Memory B cell (primary cell): ENCODE data around the gene UTRN.

Source experiments
- ATAC-seq: fragments of 150-1000 bp; cut with Tn5 transposase; 2 replicates; pipeline ENCODE4 v1.10.0; 2021; ENCODE audit warnings: low read depth, mild to moderate bottlenecking, moderate library complexity
- DNase-seq, 2 donors: peaks; one replicate each; pipeline ENCODE4 v3.0.0; 2022; ENCODE audit warnings: low spot score in 2 of 2
- H3K27ac Mint-ChIP-seq: one replicate; pipeline ENCODE4 v1.8.0; 2022; ENCODE audit warnings: mild to moderate bottlenecking, moderate library complexity, mixed read lengths
- H3K27me3 Mint-ChIP-seq: one replicate; pipeline ENCODE4 v1.8.0; 2022; ENCODE audit warnings: mixed read lengths
- H3K36me3 Mint-ChIP-seq: one replicate; pipeline ENCODE4 v1.8.0; 2022; ENCODE audit warnings: mild to moderate bottlenecking, mixed read lengths
- H3K4me1 Mint-ChIP-seq: one replicate; pipeline ENCODE4 v1.8.0; 2022; ENCODE audit warnings: mixed read lengths
- H3K4me3 Mint-ChIP-seq: one replicate; pipeline ENCODE4 v1.8.0; 2022; ENCODE audit warnings: mild to moderate bottlenecking, moderate library complexity, mixed read lengths
- H3K9me3 Mint-ChIP-seq: one replicate; pipeline ENCODE4 v1.8.0; 2022; ENCODE audit warnings: mixed read lengths

The UTRN gene

GRCh38 chr6:144266091-144266649 is 19.0 kb upstream of the UTRN start:
- no peak for ATAC-seq
- H3K27ac Mint-ChIP-seq, result no peak overlapping the region

GRCh38 chr6:144268794-144269349 is 16.3 kb upstream of the UTRN start:
- no peak overlapping the region for H3K27ac Mint-ChIP-seq
- DNase-seq (no peak), ATAC-seq (no peak)
- H3K4me3 Mint-ChIP-seq, result no peak overlapping the region
- no peaks in the 10 kb centered on the region for H3K36me3 Mint-ChIP-seq
- no peaks in the 10 kb centered on the region for H3K27me3 Mint-ChIP-seq
- H3K9me3 Mint-ChIP-seq, result no peaks in the 10 kb centered on the region
- peaks cover 5% of the 10 kb centered on the region for H3K4me1 Mint-ChIP-seq

More at GRCh38 chr6:144266091-144266649, 19.0 kb upstream of the UTRN start:
- peaks cover 7% of the 10 kb centered on the region for H3K4me1 Mint-ChIP-seq
- no peak overlapping the region for H3K4me3 Mint-ChIP-seq
- H3K36me3 Mint-ChIP-seq, result no peaks in the 10 kb centered on the region
- H3K9me3 Mint-ChIP-seq, result peaks cover 2% of the 10 kb centered on the region
- H3K27me3 Mint-ChIP-seq, result no peaks in the 10 kb centered on the region
- no peak for DNase-seq

- Mint-ChIP-seq H3K36me3 (peaks cover 2% of the 10 kb centered on the region), H3K27ac (no peak overlapping the region), H3K4me3 (no peak overlapping the region), H3K9me3 (no peaks in the 10 kb centered on the region), H3K4me1 (peaks cover 3% of the 10 kb centered on the region), H3K27me3 (peaks cover 5% of the 10 kb centered on the region)
- DNase-seq (no peak), ATAC-seq (no peak)
Observed at GRCh38 chr6:144277174-144277573, 8.0 kb upstream of the UTRN start.

- peaks cover 2% of the 10 kb centered on the region for H3K36me3 Mint-ChIP-seq
- ATAC-seq, result no peak
- DNase-seq, result no peak
- peaks cover 7% of the 10 kb centered on the region for H3K27me3 Mint-ChIP-seq
- H3K27ac Mint-ChIP-seq, result no peak overlapping the region
- no peak overlapping the region for H3K4me3 Mint-ChIP-seq
- H3K9me3 Mint-ChIP-seq, result no peaks in the 10 kb centered on the region
- H3K4me1 Mint-ChIP-seq, result peaks cover 3% of the 10 kb centered on the region
Observed at GRCh38 chr6:144277605-144278227, 7.4 kb upstream of the UTRN start.

GRCh38 chr6:144278659-144279314 is 6.3 kb upstream of the UTRN start:
- no peak overlapping the region for H3K27ac Mint-ChIP-seq
- peaks cover 6% of the 10 kb centered on the region for H3K4me1 Mint-ChIP-seq
- H3K9me3 Mint-ChIP-seq, result no peaks in the 10 kb centered on the region
- DNase-seq, result no peak
- H3K36me3 Mint-ChIP-seq, result peaks cover 2% of the 10 kb centered on the region
- peaks cover 9% of the 10 kb centered on the region for H3K27me3 Mint-ChIP-seq
- no peak overlapping the region for H3K4me3 Mint-ChIP-seq
- ATAC-seq, result no peak

GRCh38 chr6:144279484-144280150 is 5.5 kb upstream of the UTRN start:
- H3K36me3 Mint-ChIP-seq, result peaks cover 2% of the 10 kb centered on the region
- H3K4me1 Mint-ChIP-seq, result peaks cover 13% of the 10 kb centered on the region
- H3K9me3 Mint-ChIP-seq, result no peaks in the 10 kb centered on the region
- ATAC-seq (no peak), DNase-seq (no peak)
- H3K27ac Mint-ChIP-seq, result no peak overlapping the region
- H3K4me3 Mint-ChIP-seq, result no peak overlapping the region
- H3K27me3 Mint-ChIP-seq, result peaks cover 12% of the 10 kb centered on the region

- Mint-ChIP-seq H3K4me3 (peak overlapping the region; percentile 95), H3K27ac (peak overlapping the region; percentile 5), H3K27me3 (peaks cover 11% of the 10 kb centered on the region), H3K9me3 (no peaks in the 10 kb centered on the region), H3K4me1 (peaks cover 13% of the 10 kb centered on the region), H3K36me3 (peaks cover 2% of the 10 kb centered on the region)
- no peak for DNase-seq
- peak; percentile 15 for ATAC-seq
Observed at GRCh38 chr6:144283646-144284477, 1.3 kb upstream of the UTRN start.

- no peak for ATAC-seq
- Mint-ChIP-seq H3K27ac (peak overlapping the region; percentile 5), H3K4me1 (peaks cover 13% of the 10 kb centered on the region), H3K27me3 (peaks cover 13% of the 10 kb centered on the region), H3K4me3 (peak overlapping the region; percentile 95), H3K36me3 (peaks cover 2% of the 10 kb centered on the region), H3K9me3 (no peaks in the 10 kb centered on the region)
- DNase-seq, result no peak
Observed at GRCh38 chr6:144284478-144284782, 705 bp upstream of the UTRN start.

- peak; percentile 26 for ATAC-seq
- peaks cover 13% of the 10 kb centered on the region for H3K4me1 Mint-ChIP-seq
- H3K27ac Mint-ChIP-seq, result no peak overlapping the region
- H3K27me3 Mint-ChIP-seq, result peaks cover 13% of the 10 kb centered on the region
- H3K4me3 Mint-ChIP-seq, result peak overlapping the region; percentile 95
- H3K36me3 Mint-ChIP-seq, result peaks cover 2% of the 10 kb centered on the region
- DNase-seq, result peak in 1 of 2 donors; percentile 17
- H3K9me3 Mint-ChIP-seq, result no peaks in the 10 kb centered on the region
Observed at GRCh38 chr6:144285548-144285797, 338 bp downstream of the UTRN start.

GRCh38 chr6:144285798-144286502 is 815 bp downstream of the UTRN start:
- DNase-seq (peak in 1 of 2 donors; percentile 41), ATAC-seq (peak; percentile 33)
- Mint-ChIP-seq H3K27ac (no peak overlapping the region), H3K36me3 (peaks cover 2% of the 10 kb centered on the region), H3K4me1 (peaks cover 11% of the 10 kb centered on the region), H3K9me3 (no peaks in the 10 kb centered on the region), H3K4me3 (peak overlapping the region; percentile 95), H3K27me3 (peaks cover 12% of the 10 kb centered on the region)

GRCh38 chr6:144286503-144287393 is 1.6 kb downstream of the UTRN start:
- Mint-ChIP-seq H3K4me3 (peak overlapping the region; percentile 95), H3K27me3 (peaks cover 11% of the 10 kb centered on the region), H3K36me3 (no peaks in the 10 kb centered on the region), H3K9me3 (no peaks in the 10 kb centered on the region), H3K4me1 (peaks cover 9% of the 10 kb centered on the region), H3K27ac (no peak overlapping the region)
- ATAC-seq (no peak), DNase-seq (no peak)

- no peaks in the 10 kb centered on the region for H3K9me3 Mint-ChIP-seq
- no peaks in the 10 kb centered on the region for H3K36me3 Mint-ChIP-seq
- no peak for DNase-seq
- peaks cover 5% of the 10 kb centered on the region for H3K27me3 Mint-ChIP-seq
- peaks cover 6% of the 10 kb centered on the region for H3K4me1 Mint-ChIP-seq
- H3K27ac Mint-ChIP-seq, result no peak overlapping the region
- no peak for ATAC-seq
- no peak overlapping the region for H3K4me3 Mint-ChIP-seq
Observed at GRCh38 chr6:144289006-144289405, 3.9 kb downstream of the UTRN start.
